ENCODE data around the gene MGMT.

DNA sequence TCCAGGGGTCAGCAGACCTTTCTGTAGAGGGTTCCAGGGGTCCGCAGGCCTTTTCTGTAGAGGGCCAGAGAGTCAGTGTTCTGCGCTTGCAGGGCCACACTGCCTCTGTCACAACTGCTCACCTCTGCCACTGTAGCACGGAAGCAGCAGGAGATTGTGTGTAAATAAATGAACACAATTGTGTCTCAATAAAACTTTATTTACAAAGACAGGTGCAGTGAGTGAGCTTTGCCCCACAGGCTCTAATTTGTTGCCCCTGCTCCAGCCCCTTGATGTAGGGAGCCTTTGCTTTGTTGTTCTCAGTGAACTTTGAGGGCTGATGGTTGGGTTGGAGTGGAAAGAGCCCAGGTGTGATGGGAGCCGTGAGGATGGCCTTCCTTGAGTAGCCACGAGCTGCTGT lies 67.8 kb downstream of the MGMT start:
- no peak for TF ChIP-seq POLR2A (IDR thresholded peaks at IDR 0.05)
- TF ChIP-seq, protein P1, sequence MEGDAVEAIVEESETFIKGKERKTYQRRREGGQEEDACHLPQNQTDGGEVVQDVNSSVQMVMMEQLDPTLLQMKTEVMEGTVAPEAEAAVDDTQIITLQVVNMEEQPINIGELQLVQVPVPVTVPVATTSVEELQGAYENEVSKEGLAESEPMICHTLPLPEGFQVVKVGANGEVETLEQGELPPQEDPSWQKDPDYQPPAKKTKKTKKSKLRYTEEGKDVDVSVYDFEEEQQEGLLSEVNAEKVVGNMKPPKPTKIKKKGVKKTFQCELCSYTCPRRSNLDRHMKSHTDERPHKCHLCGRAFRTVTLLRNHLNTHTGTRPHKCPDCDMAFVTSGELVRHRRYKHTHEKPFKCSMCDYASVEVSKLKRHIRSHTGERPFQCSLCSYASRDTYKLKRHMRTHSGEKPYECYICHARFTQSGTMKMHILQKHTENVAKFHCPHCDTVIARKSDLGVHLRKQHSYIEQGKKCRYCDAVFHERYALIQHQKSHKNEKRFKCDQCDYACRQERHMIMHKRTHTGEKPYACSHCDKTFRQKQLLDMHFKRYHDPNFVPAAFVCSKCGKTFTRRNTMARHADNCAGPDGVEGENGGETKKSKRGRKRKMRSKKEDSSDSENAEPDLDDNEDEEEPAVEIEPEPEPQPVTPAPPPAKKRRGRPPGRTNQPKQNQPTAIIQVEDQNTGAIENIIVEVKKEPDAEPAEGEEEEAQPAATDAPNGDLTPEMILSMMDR (IDR thresholded peaks at IDR 0.05): no peak
